HG03103 (cell line): ENCODE data around the gene NUP98.

ENCODE experiments used
- ATAC-seq: cut with Tn5 transposase; IDR thresholded peaks from one replicate; pipeline ENCODE4 v1.9.1; 2021; ENCODE audit warnings: low read depth; ENCODE audit not compliant: unreplicated experiment

NUP98 gene

GRCh38 chr11:3738723-3739122 lies 58.6 kb downstream of the NUP98 start:
- no peak for ATAC-seq

- no peak for ATAC-seq
Observed at GRCh38 chr11:3738241-3738640, 59.1 kb downstream of the NUP98 start.

GRCh38 chr11:3737386-3737933 lies 59.9 kb downstream of the NUP98 start:
- ATAC-seq: no peak

DNA sequence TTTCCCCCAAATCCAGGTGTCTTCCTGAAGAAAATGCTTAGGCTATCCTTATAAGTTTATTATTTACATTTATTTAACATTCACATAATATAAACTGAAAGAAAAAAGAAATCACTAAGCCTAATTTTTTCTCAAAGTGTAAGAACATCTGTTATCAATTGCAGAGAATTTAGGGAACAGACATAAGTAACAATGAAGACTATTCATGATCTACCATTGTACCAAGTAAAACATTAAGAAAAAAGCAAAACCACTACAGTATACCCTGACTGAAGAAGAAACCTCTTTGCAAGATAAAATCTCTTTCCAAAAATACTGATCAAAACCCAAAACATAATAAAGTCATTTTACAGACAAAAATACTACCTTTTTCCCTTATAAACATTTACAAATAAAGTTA lies 60.5 kb downstream of the NUP98 start:
- no peak for ATAC-seq

DNA sequence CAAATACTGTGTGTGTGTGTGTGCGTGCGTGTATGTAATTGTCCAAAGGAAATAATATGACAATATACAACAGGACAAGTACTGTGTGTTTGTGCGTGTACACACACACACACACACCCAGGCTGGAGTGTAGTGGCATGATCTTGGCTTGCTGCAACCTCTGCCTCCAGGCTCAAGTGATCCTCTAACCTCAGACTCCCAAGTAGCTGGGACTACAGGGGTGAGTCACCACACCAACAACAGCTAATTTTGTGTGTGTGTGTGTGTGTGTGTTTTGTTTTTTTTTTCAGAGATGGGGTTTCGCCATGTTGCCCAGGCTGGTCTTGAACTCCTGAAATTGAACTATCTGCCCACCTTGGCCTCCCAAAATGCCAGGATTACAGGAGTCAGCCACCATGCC lies 61.5 kb downstream of the NUP98 start:
- no peak for ATAC-seq

DNA sequence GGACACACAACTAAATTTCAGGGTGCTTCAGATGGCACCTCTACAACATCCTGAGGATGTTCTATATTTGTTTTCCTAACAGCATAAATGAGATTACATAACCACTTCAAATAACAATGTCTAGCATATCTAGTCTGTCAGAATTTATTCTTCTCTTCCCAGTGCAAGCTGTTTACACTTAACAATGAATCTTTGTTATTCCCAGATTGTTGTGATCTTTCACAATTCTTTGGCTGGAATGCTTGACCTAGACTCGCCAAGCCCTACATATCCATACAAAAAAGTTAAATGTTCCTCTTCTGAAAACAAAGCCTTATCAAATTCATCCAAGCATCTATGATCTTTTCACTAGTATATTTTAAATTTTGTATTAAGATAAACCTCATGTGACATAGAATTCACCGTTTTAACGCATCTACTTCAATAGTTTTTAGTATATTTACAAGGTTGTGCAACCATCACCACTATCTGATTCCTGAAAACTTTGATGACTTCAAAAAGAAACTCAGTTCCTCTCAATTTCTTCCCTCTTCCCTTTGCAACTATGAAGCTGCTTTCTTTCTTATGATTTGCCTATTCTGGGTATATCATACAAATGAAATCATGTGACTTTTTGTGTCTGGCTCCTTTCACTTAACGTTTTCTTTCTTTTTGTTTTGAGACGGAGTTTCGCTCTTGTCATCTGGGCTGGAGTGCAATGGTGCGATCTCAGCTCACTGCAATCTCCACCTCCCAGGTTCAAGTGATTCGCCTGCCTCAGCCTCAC lies 64.5 kb downstream of the NUP98 start:
- ATAC-seq: no peak

- ATAC-seq: no peak
Observed at GRCh38 chr11:3723014-3723708, 74.2 kb downstream of the NUP98 start.

DNA sequence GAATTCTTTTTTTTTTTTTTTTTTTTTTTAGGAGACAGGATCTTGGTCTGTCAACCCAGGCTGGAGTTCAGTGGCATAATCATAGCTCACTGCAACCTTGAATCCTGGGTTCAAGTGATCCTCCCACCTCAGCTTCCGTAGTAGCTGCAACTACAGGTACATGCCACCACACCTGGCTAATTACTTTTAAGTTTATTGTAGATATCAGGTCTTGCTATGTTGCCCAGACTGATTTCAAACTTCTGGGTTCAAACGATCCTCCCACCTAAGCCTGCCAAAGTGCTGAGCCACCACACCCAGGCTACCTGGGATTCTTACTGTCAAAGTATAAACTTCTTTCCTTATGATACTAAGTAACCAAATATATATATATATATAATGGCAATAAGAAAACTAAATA lies 75.3 kb downstream of the NUP98 start:
- no peak for ATAC-seq

- ATAC-seq: no peak
Observed at GRCh38 chr11:3720997-3721396, 76.4 kb downstream of the NUP98 start.

DNA sequence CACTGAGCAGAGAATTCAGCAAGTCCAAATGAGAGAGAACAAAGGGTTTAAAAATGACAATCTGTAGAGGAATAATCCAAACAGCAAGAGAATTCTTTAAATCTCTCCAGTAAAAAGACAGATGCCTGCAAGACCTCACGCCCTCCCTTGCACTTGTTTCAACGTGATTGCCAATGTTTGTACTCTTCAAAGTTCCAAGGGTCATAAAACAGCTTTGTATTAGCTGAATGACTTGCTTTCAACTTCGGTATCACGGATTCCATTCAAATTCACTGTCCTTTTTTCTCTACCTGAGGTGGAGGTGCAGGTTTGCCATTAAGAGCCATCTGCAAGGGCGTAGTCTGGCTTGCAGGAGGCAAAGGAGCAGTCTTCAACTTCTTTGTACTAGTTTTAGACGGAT lies 85.1 kb downstream of the NUP98 start:
- ATAC-seq: no peak

DNA sequence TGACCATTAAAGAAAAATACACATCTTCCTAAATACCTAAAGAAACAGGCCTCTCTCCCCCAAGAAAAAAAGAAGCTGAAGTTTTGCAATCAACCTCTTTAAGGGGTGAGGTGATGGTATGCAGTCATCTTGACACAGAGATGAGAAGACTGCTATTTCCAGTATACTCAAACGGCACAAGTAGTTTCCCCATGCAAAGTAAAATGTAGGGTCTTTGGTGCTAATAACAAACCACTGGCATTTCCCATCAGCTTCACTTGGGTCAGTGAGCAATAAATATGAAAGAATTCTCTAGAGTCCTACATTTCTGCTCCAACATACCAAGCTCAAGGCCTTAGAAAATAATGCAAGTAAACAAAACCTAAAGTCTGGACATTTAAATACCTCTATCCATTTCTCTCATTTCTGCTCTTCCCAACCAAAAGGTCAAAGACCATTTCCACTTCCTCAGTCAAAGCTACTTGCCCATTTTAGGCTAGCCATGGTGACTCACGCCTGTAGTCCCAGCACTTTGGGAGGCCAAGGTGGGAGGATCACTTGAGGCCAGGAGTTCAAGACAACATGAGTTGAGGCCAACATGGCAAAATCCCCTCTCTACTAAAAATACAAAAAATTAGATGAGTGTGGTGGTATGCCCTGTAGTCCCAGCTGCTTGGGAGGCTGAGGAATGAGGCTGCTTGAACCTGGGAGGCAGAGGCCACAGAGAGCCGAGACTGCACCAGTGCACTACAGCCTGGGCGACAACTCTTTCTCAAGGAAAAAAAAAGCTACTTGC lies 86.7 kb downstream of the NUP98 start:
- ATAC-seq: no peak

DNA sequence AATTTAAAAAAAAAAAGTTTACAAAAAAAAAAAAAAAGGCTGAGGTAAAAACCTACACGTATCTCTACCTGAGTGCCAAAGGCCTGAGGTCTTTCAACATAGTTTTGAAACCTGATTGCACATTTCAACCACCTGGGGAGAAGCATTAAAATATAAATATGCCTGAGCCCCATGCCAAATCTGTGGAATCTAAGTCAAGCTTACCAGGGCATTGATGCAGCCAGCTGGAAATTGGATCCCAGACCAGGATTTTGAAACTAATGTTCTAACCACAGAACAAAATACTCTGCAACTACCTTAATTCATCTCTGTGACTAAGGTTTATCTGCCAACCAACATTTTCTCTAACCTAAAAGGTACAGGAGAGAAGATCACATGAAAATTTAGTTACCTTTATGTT lies 87.4 kb downstream of the NUP98 start:
- no peak for ATAC-seq

DNA sequence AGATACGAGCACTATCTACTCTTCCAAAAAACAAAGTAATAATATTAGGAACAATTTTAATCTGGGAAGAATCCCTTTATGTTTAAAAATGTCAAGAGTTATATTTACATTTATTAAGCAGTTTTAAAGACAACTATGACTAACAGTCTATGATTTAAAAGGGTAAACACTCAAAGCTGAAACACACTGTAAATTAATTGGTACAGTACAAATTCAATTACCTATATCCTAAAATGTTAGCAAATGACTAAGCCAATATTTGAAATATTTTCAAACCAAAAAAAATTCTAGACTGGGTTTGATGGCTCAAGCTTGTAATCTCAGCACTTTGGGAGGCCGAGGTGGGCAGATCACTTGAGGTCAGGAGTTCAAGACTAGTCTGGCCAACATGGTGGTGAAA lies 90.2 kb downstream of the NUP98 start:
- ATAC-seq: no peak

- no peak for ATAC-seq
Observed at GRCh38 chr11:3703383-3703782, 94.0 kb downstream of the NUP98 start.

- no peak for ATAC-seq
Observed at GRCh38 chr11:3700910-3701309, 96.4 kb downstream of the NUP98 start.

DNA sequence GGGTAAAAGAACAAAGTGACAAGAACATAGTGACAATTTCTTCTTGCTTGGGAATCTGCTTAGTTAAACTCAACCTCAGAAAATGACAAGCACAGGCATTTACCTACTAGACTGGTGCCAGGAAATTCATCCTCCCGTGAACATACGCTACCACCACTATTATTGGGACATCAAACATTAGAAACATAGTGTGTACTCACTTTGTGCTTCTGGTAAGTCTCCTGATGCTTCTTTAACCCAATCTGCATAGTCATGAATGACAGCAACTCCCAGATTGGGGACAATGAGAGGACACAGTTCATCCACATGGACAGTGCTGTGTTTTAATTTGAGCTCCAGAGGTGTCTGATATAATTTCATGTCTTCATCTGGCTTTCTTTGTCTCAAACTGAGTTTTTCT lies 96.9 kb downstream of the NUP98 start:
- ATAC-seq: no peak

GRCh38 chr11:3686751-3687150 lies 110.6 kb downstream of the NUP98 start:
- no peak for ATAC-seq

DNA sequence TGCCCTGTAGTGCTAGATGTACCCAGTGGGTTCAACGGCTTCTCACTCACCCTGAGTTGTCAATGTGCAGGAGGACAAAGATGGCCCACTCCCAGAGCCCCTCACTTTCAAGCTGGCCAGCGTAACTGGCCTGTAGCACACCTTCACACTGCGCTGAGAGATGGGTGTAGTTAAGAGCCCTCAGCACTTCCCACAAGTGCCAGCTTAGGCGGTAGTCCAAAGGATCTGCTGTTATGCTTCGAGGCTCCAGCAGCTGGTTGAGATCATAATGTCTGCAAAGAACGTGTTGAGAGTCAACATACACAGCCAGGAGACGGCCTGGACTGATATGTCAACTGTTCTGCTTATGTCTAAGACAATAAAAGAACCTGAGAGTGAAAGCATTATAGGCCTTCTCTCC lies 111.4 kb downstream of the NUP98 start:
- no peak for ATAC-seq

DNA sequence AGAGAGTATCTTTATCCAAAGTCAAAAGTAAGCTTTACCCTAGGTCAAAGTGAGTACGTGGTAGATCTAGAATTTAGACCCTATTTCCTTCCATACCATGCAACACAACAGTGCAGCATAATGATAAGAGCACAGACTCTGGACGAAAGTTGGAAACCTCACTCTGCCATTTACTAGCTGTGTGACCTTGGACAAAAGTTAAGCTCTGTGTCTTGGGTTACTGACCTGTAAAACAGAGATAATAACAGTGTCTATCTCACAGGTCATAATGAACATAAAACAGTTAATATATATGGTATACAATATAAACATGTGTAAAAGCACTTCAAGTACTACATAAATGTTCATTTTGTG lies 112.6 kb downstream of the NUP98 start:
- ATAC-seq: no peak

DNA sequence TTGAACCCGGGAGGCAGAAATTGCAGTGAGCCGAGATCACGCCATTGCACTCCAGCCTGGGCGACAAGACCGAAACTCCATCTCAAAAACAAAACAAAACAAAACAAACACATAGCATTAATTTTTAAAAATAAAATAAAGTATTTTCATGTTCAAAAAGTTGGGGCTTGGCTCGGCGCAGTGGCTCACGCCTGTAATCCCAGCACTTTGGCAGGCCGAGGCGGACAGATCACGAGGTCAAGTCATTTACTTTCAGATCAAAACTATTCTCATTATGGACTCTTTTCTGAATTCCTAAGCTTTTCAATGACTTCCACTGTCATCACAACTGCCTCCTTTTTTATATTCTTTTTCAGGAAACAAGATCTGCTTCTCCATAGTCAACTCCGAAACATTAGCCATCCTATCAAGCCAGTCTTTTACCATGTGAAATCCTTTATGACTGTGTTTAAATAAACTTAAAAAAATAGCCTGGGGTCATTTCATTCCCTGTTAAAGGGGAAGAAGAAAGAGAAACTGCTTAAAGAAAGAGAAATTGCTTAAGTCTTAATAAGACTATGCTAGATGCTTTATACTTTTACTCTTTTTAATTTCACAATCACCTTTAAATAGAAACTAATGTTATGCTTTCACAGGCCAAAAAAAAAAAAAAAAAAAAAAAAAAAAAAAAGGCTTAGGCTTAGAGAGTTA lies 113.1 kb downstream of the NUP98 start:
- ATAC-seq: no peak

- ATAC-seq: no peak
Observed at GRCh38 chr11:3683039-3683438, 114.3 kb downstream of the NUP98 start.
